Vagina (tissue), 2 donors: Measurements from ENCODE around the gene SELENOS.

Experiments used
- POLR2A ChIP-seq, 2 donors: fragments of 450-650 bp; IDR thresholded peaks; one replicate each; pipeline ENCODE4 v1.6.1; 2017; ENCODE audit warnings: antibody characterized with exemption in 2 of 2, mild to moderate bottlenecking in 2 of 2, moderate library complexity in 2 of 2
- TF ChIP-seq, protein P1 (sequence below), 3 experiments: fragments of 450-650 bp in 2 of 3; fragments of 200-600 bp in 1 of 3; sonication (generic) in 1 of 3; IDR thresholded peaks; one replicate each; pipeline ENCODE4 v1.5.1; 2017 to 2019; ENCODE audit warnings: antibody characterized with exemption in 3 of 3, mild to moderate bottlenecking in 2 of 3, moderate library complexity in 2 of 3

DNA sequence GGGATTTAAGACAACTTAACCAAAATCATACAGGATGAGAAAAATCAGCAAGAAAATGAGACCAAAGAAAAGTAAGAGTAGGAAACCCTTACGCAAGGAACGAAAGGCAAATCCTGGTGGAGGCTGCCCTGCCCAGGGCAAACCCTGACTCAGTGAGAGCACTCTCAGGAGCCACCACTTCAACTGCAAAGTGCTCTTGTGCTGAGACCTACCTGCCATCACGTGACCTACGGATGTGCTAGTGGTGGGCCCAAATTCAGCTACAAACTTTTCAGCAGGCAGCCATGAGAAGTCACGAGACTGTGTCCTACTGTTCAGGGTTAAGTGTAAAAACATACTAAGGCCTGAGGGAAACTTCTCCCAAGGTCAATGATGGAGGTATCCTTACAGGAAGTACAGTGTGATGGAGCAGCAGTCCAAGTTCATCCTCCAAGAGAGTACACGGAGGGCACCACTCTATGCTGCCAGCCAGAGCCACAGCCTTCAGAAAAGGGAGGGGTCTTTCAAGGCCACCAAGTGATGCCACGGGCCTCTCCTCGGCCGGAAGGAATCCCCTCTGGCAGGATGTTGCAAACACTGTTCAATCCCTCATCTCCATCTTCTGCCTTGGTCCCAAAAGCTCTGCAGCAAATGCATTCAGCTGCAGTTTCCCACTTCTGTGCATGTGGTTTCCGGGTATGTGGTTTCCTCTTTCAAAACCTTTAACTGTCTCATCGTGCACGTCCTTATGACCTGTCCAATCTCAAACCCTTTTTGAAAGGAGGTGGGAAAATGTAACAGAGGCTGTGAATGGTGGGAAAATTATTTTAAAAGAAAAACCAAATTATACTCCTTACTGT is 34.9 kb downstream of the SELENOS start:
- TF ChIP-seq, protein P1, sequence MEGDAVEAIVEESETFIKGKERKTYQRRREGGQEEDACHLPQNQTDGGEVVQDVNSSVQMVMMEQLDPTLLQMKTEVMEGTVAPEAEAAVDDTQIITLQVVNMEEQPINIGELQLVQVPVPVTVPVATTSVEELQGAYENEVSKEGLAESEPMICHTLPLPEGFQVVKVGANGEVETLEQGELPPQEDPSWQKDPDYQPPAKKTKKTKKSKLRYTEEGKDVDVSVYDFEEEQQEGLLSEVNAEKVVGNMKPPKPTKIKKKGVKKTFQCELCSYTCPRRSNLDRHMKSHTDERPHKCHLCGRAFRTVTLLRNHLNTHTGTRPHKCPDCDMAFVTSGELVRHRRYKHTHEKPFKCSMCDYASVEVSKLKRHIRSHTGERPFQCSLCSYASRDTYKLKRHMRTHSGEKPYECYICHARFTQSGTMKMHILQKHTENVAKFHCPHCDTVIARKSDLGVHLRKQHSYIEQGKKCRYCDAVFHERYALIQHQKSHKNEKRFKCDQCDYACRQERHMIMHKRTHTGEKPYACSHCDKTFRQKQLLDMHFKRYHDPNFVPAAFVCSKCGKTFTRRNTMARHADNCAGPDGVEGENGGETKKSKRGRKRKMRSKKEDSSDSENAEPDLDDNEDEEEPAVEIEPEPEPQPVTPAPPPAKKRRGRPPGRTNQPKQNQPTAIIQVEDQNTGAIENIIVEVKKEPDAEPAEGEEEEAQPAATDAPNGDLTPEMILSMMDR (IDR thresholded peaks at IDR 0.05) = no peak
- TF ChIP-seq POLR2A (IDR thresholded peaks at IDR 0.05) = no peak
